ENCODE measurements around the gene SAMHD1.
A peak's percentile ranks its signal among the peaks of the same experiment; 100 is the strongest.
"Not testable (repeated sequence)": the region's sequence is repeated elsewhere in the genome, so short reads cannot be mapped to it uniquely, and the experiment has no call there.

The SAMHD1 gene

GRCh38 chr20:36969051-36969450 is 17.5 kb upstream of the SAMHD1 start:
- Mint-ChIP-seq H3K4me1 (peaks cover 55% of the 10 kb centered on the region), H3K27me3 (no peaks in the 10 kb centered on the region), H3K36me3 (ENCODE audit: low read depth) (no peaks in the 10 kb centered on the region), H3K9me3 (no peaks in the 10 kb centered on the region), H3K27ac (peak overlapping the region; percentile 44), H3K4me3 (peak overlapping the region; percentile 56)
- DNase-seq (no peak), ATAC-seq (no peak)

- H3K36me3 Mint-ChIP-seq (ENCODE audit: low read depth) = peaks cover 3% of the 10 kb centered on the region
- peak overlapping the region; percentile 49 for H3K27ac Mint-ChIP-seq
- H3K4me3 Mint-ChIP-seq = no peak overlapping the region
- no peaks in the 10 kb centered on the region for H3K27me3 Mint-ChIP-seq
- ATAC-seq = no peak
- peaks cover 4% of the 10 kb centered on the region for H3K9me3 Mint-ChIP-seq
- no peak for DNase-seq
- H3K4me1 Mint-ChIP-seq = peaks cover 52% of the 10 kb centered on the region
Observed at GRCh38 chr20:36967636-36968035, 16.1 kb upstream of the SAMHD1 start.

GRCh38 chr20:36966965-36967364 is 15.5 kb upstream of the SAMHD1 start:
- not testable (repeated sequence) for ATAC-seq; H3K27ac Mint-ChIP-seq; H3K4me3 Mint-ChIP-seq; DNase-seq; H3K36me3 Mint-ChIP-seq (ENCODE audit: low read depth); H3K27me3 Mint-ChIP-seq; H3K9me3 Mint-ChIP-seq
- H3K4me1 Mint-ChIP-seq = peaks cover 53% of the 10 kb centered on the region

- DNase-seq, H3K27ac Mint-ChIP-seq: not testable (repeated sequence)
Observed at GRCh38 chr20:36962354-36962941, 10.9 kb upstream of the SAMHD1 start.

GRCh38 chr20:36959242-36959641 is 7.7 kb upstream of the SAMHD1 start:
- DNase-seq = no peak
- no peak overlapping the region for H3K4me3 Mint-ChIP-seq
- H3K36me3 Mint-ChIP-seq (ENCODE audit: low read depth) = peaks cover 6% of the 10 kb centered on the region
- H3K27me3 Mint-ChIP-seq = no peaks in the 10 kb centered on the region
- H3K9me3 Mint-ChIP-seq = peaks cover 7% of the 10 kb centered on the region
- peak overlapping the region; percentile 35 for H3K27ac Mint-ChIP-seq
- peaks cover 26% of the 10 kb centered on the region for H3K4me1 Mint-ChIP-seq
- ATAC-seq = no peak

More at GRCh38 chr20:36962354-36962941, 10.9 kb upstream of the SAMHD1 start:
- H3K36me3 Mint-ChIP-seq (ENCODE audit: low read depth); ATAC-seq; H3K27me3 Mint-ChIP-seq; H3K4me3 Mint-ChIP-seq; H3K9me3 Mint-ChIP-seq: not testable (repeated sequence)
- peaks cover 20% of the 10 kb centered on the region for H3K4me1 Mint-ChIP-seq

- Mint-ChIP-seq H3K36me3 (ENCODE audit: low read depth) (peaks cover 6% of the 10 kb centered on the region), H3K27ac (no peak overlapping the region), H3K27me3 (no peaks in the 10 kb centered on the region), H3K4me1 (peaks cover 28% of the 10 kb centered on the region), H3K9me3 (peaks cover 7% of the 10 kb centered on the region), H3K4me3 (no peak overlapping the region)
- DNase-seq (no peak), ATAC-seq (no peak)
Observed at GRCh38 chr20:36957875-36958667, 6.6 kb upstream of the SAMHD1 start.

GRCh38 chr20:36956674-36957073 is 5.2 kb upstream of the SAMHD1 start:
- H3K4me3 Mint-ChIP-seq = no peak overlapping the region
- H3K4me1 Mint-ChIP-seq = peaks cover 29% of the 10 kb centered on the region
- H3K27ac Mint-ChIP-seq = no peak overlapping the region

GRCh38 chr20:36956016-36956415 is 4.5 kb upstream of the SAMHD1 start:
- no peak for DNase-seq
- H3K9me3 Mint-ChIP-seq = no peaks in the 10 kb centered on the region
- no peak for ATAC-seq
- H3K4me1 Mint-ChIP-seq = peaks cover 32% of the 10 kb centered on the region
- H3K27me3 Mint-ChIP-seq = no peaks in the 10 kb centered on the region
- H3K36me3 Mint-ChIP-seq (ENCODE audit: low read depth) = no peaks in the 10 kb centered on the region
- no peak overlapping the region for H3K27ac Mint-ChIP-seq
- no peak overlapping the region for H3K4me3 Mint-ChIP-seq

More at GRCh38 chr20:36956674-36957073, 5.2 kb upstream of the SAMHD1 start:
- Mint-ChIP-seq H3K9me3 (no peaks in the 10 kb centered on the region), H3K27me3 (no peaks in the 10 kb centered on the region), H3K36me3 (ENCODE audit: low read depth) (no peaks in the 10 kb centered on the region)
- ATAC-seq (no peak), DNase-seq (no peak)

- Mint-ChIP-seq H3K4me1 (peaks cover 54% of the 10 kb centered on the region), H3K27me3 (no peaks in the 10 kb centered on the region), H3K36me3 (ENCODE audit: low read depth) (peaks cover 3% of the 10 kb centered on the region), H3K4me3 (peak overlapping the region; percentile 95), H3K27ac (peak overlapping the region; percentile 91), H3K9me3 (no peaks in the 10 kb centered on the region)
- no peak for DNase-seq
- no peak for ATAC-seq
Observed at GRCh38 chr20:36951979-36952738, 651 bp upstream of the SAMHD1 start.

- H3K27me3 Mint-ChIP-seq = no peaks in the 10 kb centered on the region
- H3K4me1 Mint-ChIP-seq = peaks cover 68% of the 10 kb centered on the region
- H3K4me3 Mint-ChIP-seq = peak overlapping the region; percentile 95
- no peak for ATAC-seq
- no peaks in the 10 kb centered on the region for H3K9me3 Mint-ChIP-seq
- peak overlapping the region; percentile 91 for H3K27ac Mint-ChIP-seq
- DNase-seq = peak; percentile 54
- H3K36me3 Mint-ChIP-seq (ENCODE audit: low read depth) = peaks cover 11% of the 10 kb centered on the region
Observed at GRCh38 chr20:36950414-36951197, 902 bp downstream of the SAMHD1 start.

- Mint-ChIP-seq H3K4me1 (peaks cover 76% of the 10 kb centered on the region), H3K36me3 (ENCODE audit: low read depth) (peaks cover 45% of the 10 kb centered on the region)
- ATAC-seq = peak; percentile 81
Observed at GRCh38 chr20:36941401-36941835, 10.1 kb downstream of the SAMHD1 start.

GRCh38 chr20:36937402-36937770 is 14.1 kb downstream of the SAMHD1 start:
- Mint-ChIP-seq H3K4me1 (peaks cover 49% of the 10 kb centered on the region), H3K9me3 (no peaks in the 10 kb centered on the region), H3K4me3 (no peak overlapping the region)

More at GRCh38 chr20:36941401-36941835, 10.1 kb downstream of the SAMHD1 start:
- no peaks in the 10 kb centered on the region for H3K9me3 Mint-ChIP-seq
- DNase-seq = no peak
- peak overlapping the region; percentile 1 for H3K4me3 Mint-ChIP-seq
- H3K27ac Mint-ChIP-seq = peak overlapping the region; percentile 67
- no peaks in the 10 kb centered on the region for H3K27me3 Mint-ChIP-seq

GRCh38 chr20:36936761-36937401 is 14.6 kb downstream of the SAMHD1 start:
- DNase-seq, ATAC-seq, H3K4me3 Mint-ChIP-seq, H3K9me3 Mint-ChIP-seq, H3K27me3 Mint-ChIP-seq: not testable (repeated sequence)
- Mint-ChIP-seq H3K36me3 (ENCODE audit: low read depth) (peaks cover 37% of the 10 kb centered on the region), H3K27ac (peak overlapping the region; percentile 22), H3K4me1 (peaks cover 47% of the 10 kb centered on the region)

More at GRCh38 chr20:36937402-36937770, 14.1 kb downstream of the SAMHD1 start:
- no peak for DNase-seq
- no peak for ATAC-seq
- Mint-ChIP-seq H3K36me3 (ENCODE audit: low read depth) (peaks cover 38% of the 10 kb centered on the region), H3K27me3 (no peaks in the 10 kb centered on the region), H3K27ac (peak overlapping the region; percentile 18)
